ENCODE measurements around the gene ZNF205.

The ZNF205 gene

DNA sequence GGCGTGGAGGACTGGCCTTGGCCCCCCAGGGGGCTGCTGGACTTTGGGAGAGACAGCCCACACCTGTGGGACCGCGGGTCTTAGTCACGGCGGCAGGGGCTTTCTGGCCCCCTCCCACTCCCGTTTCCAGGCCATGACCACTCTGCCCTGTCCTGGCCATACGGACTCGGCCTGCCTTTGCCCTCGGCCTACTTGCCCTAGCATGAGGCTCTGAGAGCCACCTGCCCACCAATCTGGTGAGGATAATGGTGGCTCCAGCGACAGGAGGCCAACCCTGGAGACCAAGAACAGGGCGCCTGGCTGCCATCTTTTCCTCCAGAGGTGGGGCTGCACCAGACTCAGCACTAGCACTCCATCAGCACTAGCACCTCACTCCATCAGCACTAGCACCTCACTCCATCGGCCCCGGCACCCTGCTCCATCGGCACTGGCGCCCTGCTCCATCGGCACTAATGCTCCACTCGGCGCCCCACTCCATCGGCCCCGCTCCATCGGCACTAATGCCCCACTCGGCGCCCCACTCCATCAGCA lies 29.5 kb downstream of the ZNF205 start:
- no peak for TF ChIP-seq POLR2AphosphoS5 (IDR thresholded peaks at IDR 0.05; ENCODE audit: low read depth, low read length)
- no peak for TF ChIP-seq POLR2A (IDR thresholded peaks at IDR 0.05; ENCODE audit: low read depth, low read length)
- no peak for TF ChIP-seq TAF1 (IDR thresholded peaks at IDR 0.05; ENCODE audit: borderline replicate concordance, low read depth, low read length)
- FAIRE-seq = no peak
- DNase-seq (ENCODE audit: insufficient read length) = no peak

DNA sequence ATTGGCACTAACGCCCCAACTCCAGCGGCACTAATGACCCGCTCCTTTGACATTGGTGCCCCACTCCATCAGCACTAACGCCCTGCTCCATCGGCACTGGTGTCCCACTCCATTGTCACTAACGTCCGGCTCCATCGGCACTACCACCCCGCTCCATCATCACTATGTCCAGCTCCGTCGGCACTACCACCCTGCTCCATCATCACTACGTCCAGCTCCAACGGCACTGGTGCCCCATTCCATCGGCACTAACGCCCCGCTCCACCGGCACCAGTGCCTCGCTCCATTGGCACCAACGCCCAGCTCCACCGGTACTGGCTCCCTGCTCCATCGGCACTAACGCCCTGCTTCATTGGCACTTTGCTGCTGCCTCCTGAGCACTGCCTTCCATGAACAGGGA lies 29.9 kb downstream of the ZNF205 start:
- TF ChIP-seq TAF1 (IDR thresholded peaks at IDR 0.05; ENCODE audit: borderline replicate concordance, low read depth, low read length) (no peak), POLR2AphosphoS5 (IDR thresholded peaks at IDR 0.05; ENCODE audit: low read depth, low read length) (no peak), POLR2A (IDR thresholded peaks at IDR 0.05; ENCODE audit: low read depth, low read length) (no peak)
- FAIRE-seq (no peak), DNase-seq (ENCODE audit: insufficient read length) (no peak)

DNA sequence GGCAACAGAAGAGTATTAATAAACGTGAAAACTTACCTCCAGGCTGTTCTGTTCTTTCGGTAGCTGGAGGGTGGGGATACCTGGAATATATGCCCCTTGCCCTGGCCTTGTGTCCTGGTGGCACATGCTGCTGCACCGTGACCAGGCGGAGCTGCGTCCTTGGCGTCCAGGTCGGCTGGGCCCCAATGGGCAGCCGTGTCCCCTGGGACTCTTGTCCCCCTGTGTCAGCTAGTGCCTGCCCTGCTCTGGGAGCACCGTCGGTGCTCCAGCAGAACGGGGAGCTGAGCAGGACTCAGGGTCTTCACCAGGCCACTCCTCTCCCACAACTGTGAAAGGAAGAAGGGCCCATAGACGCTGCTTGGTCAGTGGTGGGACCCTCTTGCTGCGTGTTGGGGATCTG lies 30.4 kb downstream of the ZNF205 start:
- DNase-seq (ENCODE audit: insufficient read length) (no peak), FAIRE-seq (no peak)
- no peak for TF ChIP-seq TAF1 (IDR thresholded peaks at IDR 0.05; ENCODE audit: borderline replicate concordance, low read depth, low read length)
- TF ChIP-seq POLR2A (IDR thresholded peaks at IDR 0.05; ENCODE audit: low read depth, low read length) = no peak
- TF ChIP-seq POLR2AphosphoS5 (IDR thresholded peaks at IDR 0.05; ENCODE audit: low read depth, low read length) = no peak

DNA sequence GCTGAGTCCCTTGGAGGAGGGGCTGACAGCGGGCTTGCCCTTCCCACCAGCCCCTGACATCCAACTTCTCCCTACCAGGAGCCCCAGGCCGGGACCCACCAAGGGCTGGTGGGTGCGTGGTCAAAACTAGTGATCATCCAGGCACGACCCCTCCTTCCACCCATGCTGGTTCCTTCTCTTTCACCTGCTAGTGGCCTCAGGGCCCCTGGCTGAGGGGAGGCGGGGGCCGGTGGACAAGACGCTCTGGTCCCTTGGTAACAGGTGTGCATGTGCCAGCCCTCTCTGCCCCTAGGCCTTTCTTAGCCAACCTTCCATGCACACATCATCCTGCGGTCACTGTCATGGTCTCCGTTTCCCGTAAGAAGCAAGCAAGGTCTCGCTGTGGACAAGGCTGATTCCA lies 30.8 kb downstream of the ZNF205 start:
- TF ChIP-seq POLR2AphosphoS5 (IDR thresholded peaks at IDR 0.05; ENCODE audit: low read depth, low read length) = no peak
- TF ChIP-seq POLR2A (IDR thresholded peaks at IDR 0.05; ENCODE audit: low read depth, low read length) = no peak
- TF ChIP-seq TAF1 (IDR thresholded peaks at IDR 0.05; ENCODE audit: borderline replicate concordance, low read depth, low read length) = no peak
- no peak for DNase-seq (ENCODE audit: insufficient read length)
- no peak for FAIRE-seq

DNA sequence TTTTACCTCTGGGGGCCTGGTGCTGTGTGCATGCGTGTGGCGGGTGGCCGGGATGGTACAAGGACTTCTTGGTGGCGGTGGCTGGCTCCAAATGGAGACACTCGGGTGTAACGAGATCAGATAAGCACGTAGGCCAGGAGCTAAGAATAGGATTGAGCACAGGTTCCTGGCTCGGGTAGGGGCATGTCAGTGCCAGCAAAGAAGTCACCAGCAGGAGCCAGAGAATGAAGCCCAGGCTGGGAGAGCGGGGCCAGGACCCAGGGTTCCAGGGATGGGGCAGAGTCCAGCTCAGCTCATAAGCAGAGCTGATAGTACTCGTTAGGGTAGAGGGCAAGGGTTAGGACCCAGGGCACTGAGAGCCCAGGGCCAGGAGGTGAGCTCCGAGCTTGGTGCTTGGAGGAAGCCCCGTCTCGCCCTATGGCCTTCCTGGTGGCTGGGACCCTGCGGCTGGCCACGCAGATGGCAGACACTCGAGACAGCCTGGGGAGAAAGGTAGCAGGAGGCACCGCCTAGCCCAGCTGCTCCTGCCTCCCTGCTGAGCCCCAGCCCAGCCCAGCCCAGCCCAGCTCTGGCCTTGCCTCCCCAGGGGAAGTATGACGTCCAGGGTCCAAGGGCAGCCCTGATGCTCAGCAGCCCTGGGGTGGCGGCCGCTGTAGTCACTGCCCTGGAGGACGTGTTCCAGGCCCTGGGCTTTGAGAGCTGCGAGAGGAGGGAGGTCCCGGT lies 31.4 kb downstream of the ZNF205 start:
- TF ChIP-seq TAF1 (IDR thresholded peaks at IDR 0.05; ENCODE audit: borderline replicate concordance, low read depth, low read length) = no peak
- TF ChIP-seq POLR2AphosphoS5 (IDR thresholded peaks at IDR 0.05; ENCODE audit: low read depth, low read length) = no peak
- TF ChIP-seq POLR2A (IDR thresholded peaks at IDR 0.05; ENCODE audit: low read depth, low read length) = no peak
- DNase-seq (ENCODE audit: insufficient read length) = no peak
- no peak for FAIRE-seq

DNA sequence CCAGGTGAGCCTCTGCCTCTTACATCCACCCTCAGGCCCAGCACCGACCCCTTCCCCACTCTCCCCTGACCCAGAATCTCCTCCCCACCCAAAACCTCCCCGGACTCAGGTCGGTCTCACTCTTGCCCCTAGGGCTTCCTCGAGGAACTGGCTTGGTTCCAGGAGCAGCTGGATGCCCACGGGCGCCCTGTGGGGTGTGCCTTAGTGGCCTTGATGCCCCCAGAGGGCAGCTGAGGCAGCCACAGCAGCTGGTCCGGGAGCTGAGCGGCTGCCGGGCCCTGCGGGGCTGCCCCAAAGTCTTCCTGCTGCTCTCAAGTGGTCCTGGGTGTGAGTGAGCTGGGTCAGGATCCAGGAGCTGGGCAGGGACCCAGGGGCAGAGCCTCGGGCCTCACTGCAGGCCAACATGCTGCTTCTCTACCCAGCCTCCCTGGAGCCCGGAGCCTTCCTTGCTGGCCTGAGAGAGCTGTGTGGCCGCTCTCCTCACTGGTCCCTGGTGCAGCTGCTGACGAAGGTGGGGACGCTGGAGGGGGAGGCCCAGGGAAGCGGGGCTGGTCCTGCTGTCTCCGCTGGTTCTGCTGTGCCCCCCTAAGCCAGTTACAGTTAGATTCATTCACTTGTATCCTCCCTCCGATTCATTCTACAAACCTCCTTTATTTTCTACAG lies 32.1 kb downstream of the ZNF205 start:
- no peak for FAIRE-seq
- DNase-seq (ENCODE audit: insufficient read length) = no peak
- TF ChIP-seq POLR2AphosphoS5 (IDR thresholded peaks at IDR 0.05; ENCODE audit: low read depth, low read length) (no peak), POLR2A (IDR thresholded peaks at IDR 0.05; ENCODE audit: low read depth, low read length) (no peak), TAF1 (IDR thresholded peaks at IDR 0.05; ENCODE audit: borderline replicate concordance, low read depth, low read length) (no peak)

DNA sequence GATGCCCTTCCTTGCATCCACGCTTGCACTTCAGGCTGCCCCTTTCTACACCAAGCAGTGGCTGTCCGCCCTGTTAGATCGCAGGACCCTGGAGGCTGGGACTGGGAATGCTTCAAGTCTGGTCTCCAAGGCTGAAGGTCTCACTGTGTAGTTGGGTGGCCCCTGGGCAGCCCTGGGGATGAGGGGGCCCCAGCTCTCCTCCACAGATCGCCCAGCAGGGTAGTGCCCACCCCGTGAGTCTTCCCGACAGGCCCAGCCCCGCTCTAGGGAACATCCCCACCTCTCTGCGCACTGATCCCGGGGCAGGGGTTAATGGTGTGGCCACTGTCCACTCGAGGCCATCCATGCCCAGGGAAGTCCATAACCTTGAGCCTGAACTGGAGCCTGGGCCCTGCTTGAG lies 32.8 kb downstream of the ZNF205 start:
- FAIRE-seq (no peak), DNase-seq (ENCODE audit: insufficient read length) (no peak)
- TF ChIP-seq POLR2A (IDR thresholded peaks at IDR 0.05; ENCODE audit: low read depth, low read length) (no peak), TAF1 (IDR thresholded peaks at IDR 0.05; ENCODE audit: borderline replicate concordance, low read depth, low read length) (no peak), POLR2AphosphoS5 (IDR thresholded peaks at IDR 0.05; ENCODE audit: low read depth, low read length) (no peak)

DNA sequence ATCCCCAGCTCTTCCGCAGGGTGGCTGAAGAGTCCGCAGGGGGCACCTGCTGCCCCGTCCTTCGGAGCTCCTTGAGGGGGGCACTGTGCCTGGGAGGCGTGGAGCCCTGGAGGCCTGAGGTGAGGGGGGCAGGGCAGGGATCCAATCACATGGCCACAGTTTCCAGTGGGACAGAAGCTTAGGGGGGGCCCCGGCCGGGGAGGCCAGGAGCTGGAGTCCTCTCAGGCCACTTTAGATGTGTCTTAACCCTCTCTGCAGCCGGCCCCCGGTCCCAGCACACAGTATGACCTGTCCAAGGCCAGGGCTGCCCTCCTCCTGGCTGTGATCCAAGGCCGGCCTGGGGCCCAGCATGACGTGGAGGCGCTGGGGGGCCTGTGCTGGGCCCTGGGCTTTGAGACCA lies 33.3 kb downstream of the ZNF205 start:
- FAIRE-seq (no peak), DNase-seq (ENCODE audit: insufficient read length) (no peak)
- TF ChIP-seq POLR2AphosphoS5 (IDR thresholded peaks at IDR 0.05; ENCODE audit: low read depth, low read length) (no peak), POLR2A (IDR thresholded peaks at IDR 0.05; ENCODE audit: low read depth, low read length) (no peak), TAF1 (IDR thresholded peaks at IDR 0.05; ENCODE audit: borderline replicate concordance, low read depth, low read length) (no peak)

DNA sequence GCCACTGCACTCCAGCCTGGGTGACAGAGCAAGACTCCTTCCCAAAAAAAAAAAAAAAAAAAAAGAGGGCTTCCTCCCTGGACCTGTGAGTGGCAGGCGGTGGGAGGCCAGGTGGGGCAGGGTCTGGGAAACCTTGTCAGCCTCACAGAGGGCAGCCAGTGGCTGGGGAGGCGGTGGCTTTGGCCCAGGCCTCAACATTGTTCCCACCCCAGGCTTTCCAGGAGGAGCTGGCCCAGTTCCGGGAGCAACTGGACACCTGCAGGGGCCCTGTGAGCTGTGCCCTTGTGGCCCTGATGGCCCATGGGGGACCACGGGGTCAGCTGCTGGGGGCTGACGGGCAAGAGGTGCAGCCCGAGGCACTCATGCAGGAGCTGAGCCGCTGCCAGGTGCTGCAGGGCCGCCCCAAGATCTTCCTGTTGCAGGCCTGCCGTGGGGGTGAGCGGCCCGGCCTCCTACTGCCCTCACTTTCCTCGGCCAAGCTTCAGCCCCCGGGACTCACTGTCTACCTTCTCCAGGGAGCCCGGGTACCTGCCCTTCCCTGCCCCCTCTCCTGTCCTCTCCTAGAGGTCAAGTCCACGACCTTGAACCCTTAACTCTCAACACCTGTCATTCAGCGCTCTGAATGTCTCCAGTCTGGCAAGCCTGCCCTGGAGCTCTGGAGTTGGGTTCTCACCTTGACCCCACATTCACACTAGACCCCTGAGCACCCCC lies 34.8 kb downstream of the ZNF205 start:
- DNase-seq (ENCODE audit: insufficient read length) = no peak
- no peak for TF ChIP-seq POLR2AphosphoS5 (IDR thresholded peaks at IDR 0.05; ENCODE audit: low read depth, low read length)
- no peak for TF ChIP-seq POLR2A (IDR thresholded peaks at IDR 0.05; ENCODE audit: low read depth, low read length)
- TF ChIP-seq TAF1 (IDR thresholded peaks at IDR 0.05; ENCODE audit: borderline replicate concordance, low read depth, low read length) = no peak
- no peak for FAIRE-seq

DNA sequence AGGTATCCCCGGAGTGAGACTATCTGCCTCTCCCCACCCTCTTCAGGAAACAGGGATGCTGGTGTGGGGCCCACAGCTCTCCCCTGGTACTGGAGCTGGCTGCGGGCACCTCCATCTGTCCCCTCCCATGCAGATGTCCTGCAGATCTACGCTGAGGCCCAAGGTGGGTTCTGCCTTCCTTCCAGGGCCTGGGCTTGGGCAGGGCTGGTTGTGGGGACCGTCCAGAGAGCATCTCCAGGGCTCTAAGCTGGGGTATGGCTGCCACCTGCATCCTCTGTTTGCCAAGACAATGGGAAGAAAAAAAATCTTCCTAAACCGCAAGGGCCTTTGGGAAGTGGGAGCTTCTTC lies 35.3 kb downstream of the ZNF205 start:
- no peak for FAIRE-seq

More for the DNA sequence above, 35.3 kb downstream of the ZNF205 start:
- DNase-seq (ENCODE audit: insufficient read length) = no peak
- no peak for TF ChIP-seq POLR2A (IDR thresholded peaks at IDR 0.05; ENCODE audit: low read depth, low read length)
- TF ChIP-seq TAF1 (IDR thresholded peaks at IDR 0.05; ENCODE audit: borderline replicate concordance, low read depth, low read length) = no peak
- TF ChIP-seq POLR2AphosphoS5 (IDR thresholded peaks at IDR 0.05; ENCODE audit: low read depth, low read length) = no peak

All from GM12892 (cell line).